ENCODE measurements around the gene PSME3IP1.

GRCh38 chr16:57196286-57196685 lies 10.4 kb upstream of the PSME3IP1 start:
- no peak for TF ChIP-seq CTCF (optimal IDR thresholded peaks at IDR 0.05 in 1 of 3, IDR thresholded peaks at IDR 0.05 in 1 of 3, conservative IDR thresholded peaks at IDR 0.05 in 1 of 3; ENCODE audit: extremely low read depth in 1 of 3, insufficient read depth in 2 of 3, low read length in 3 of 3)
- TF ChIP-seq EZH2 (IDR thresholded peaks at IDR 0.05; ENCODE audit: low read length) = no peak
